Gastroesophageal sphincter (tissue), 3 donors: Measurements from ENCODE around the gene MBL2.

Source experiments
- POLR2A ChIP-seq, 2 donors: fragments of 450-650 bp; IDR thresholded peaks; one replicate each; pipeline ENCODE4 v1.6.1; 2017; ENCODE audit warnings: antibody characterized with exemption in 2 of 2, mild to moderate bottlenecking in 2 of 2, moderate library complexity in 1 of 2
- POLR2AphosphoS5 ChIP-seq: sonication (generic); formaldehyde crosslinking; IDR thresholded peaks from one replicate; pipeline ENCODE4 v1.6.1; 2017; ENCODE audit warnings: antibody characterized with exemption
- TF ChIP-seq, protein P1 (sequence below), 4 experiments: fragments of 200-600 bp in 2 of 4; fragments of 450-650 bp in 2 of 4; sonication (generic) in 1 of 4; IDR thresholded peaks; one replicate each; pipeline ENCODE4 v1.5.1; 2017 to 2019; ENCODE audit warnings: antibody characterized with exemption in 4 of 4, mild to moderate bottlenecking in 2 of 4, moderate library complexity in 2 of 4

GRCh38 chr10:52738951-52739350 lies 33.6 kb downstream of the MBL2 start:
- TF ChIP-seq, protein P1, sequence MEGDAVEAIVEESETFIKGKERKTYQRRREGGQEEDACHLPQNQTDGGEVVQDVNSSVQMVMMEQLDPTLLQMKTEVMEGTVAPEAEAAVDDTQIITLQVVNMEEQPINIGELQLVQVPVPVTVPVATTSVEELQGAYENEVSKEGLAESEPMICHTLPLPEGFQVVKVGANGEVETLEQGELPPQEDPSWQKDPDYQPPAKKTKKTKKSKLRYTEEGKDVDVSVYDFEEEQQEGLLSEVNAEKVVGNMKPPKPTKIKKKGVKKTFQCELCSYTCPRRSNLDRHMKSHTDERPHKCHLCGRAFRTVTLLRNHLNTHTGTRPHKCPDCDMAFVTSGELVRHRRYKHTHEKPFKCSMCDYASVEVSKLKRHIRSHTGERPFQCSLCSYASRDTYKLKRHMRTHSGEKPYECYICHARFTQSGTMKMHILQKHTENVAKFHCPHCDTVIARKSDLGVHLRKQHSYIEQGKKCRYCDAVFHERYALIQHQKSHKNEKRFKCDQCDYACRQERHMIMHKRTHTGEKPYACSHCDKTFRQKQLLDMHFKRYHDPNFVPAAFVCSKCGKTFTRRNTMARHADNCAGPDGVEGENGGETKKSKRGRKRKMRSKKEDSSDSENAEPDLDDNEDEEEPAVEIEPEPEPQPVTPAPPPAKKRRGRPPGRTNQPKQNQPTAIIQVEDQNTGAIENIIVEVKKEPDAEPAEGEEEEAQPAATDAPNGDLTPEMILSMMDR (IDR thresholded peaks at IDR 0.05), result no peak
- TF ChIP-seq POLR2A (IDR thresholded peaks at IDR 0.05) (no peak), POLR2AphosphoS5 (no peak)
